Aorta (tissue), 5 donors: ENCODE measurements around the gene LGSN. TPM values are rescaled to one million over a fixed set of nuclear protein-coding genes. Genes with fewer than 3 reads are reported as not detected.

Experiments used
- ATAC-seq: fragments of 200-7000 bp; cut with Tn5 transposase; one replicate; pipeline ENCODE4 v1.9.1; 2022; ENCODE audit warnings: moderate library complexity; ENCODE audit not compliant: low FRiP score
- DNase-seq, 2 donors: peaks; one replicate each; pipeline ENCODE4 v3.0.0-alpha.2; 2020
- H3K27ac ChIP-seq, 2 donors: one replicate each; pipeline ENCODE4 v1.5.1; 2013; ENCODE audit warnings: low read length in 2 of 2, mild to moderate bottlenecking in 2 of 2, moderate library complexity in 2 of 2, control low read depth in 1 of 2, inconsistent platforms in 1 of 2, low read depth in 1 of 2
- H3K27me3 ChIP-seq, 2 donors: one replicate each; pipeline ENCODE4 v1.6.1; 2013; ENCODE audit warnings: control low read depth in 1 of 2, low read length in 1 of 2, mild to moderate bottlenecking in 1 of 2, moderate library complexity in 1 of 2; ENCODE audit not compliant: insufficient read depth in 2 of 2, control insufficient read depth in 1 of 2
- H3K36me3 ChIP-seq, 2 donors: one replicate each; pipeline ENCODE4 v1.6.1; 2013; ENCODE audit warnings: control low read depth in 1 of 2, low read length in 1 of 2, mild to moderate bottlenecking in 1 of 2; ENCODE audit not compliant: insufficient read depth in 2 of 2, control insufficient read depth in 1 of 2
- H3K4me1 ChIP-seq, 2 donors: one replicate each; pipeline ENCODE4 v1.6.1; 2013; ENCODE audit warnings: low read length in 2 of 2, control low read depth in 1 of 2, mild to moderate bottlenecking in 1 of 2, moderate library complexity in 1 of 2; ENCODE audit not compliant: insufficient read depth in 2 of 2, control insufficient read depth in 1 of 2
- H3K4me3 ChIP-seq, 2 donors: one replicate each; pipeline ENCODE4 v1.5.1; 2013; ENCODE audit warnings: low read length in 2 of 2, control low read depth in 1 of 2, mild to moderate bottlenecking in 1 of 2
- H3K9me3 ChIP-seq: one replicate; pipeline ENCODE4 v1.6.1; 2013; ENCODE audit warnings: mild to moderate bottlenecking, low read length; ENCODE audit not compliant: control insufficient read depth
- WGBS, 2 donors: extraction: QIAGEN DNeasy Blood & Tissue Kit; methylation state at CpG; one replicate each; pipeline ENCODE4 v1.1.7; 2013; 5-methylcytosine and 5-hydroxymethylcytosine counted together
- intact Hi-C, 2 donors: fragments of 100-400 bp; cut with DNase I; formaldehyde crosslinking; loops; one replicate each; pipeline versions ENCODE4 v1.14.2 to v1.15.0; 2022
- polyA plus RNA-seq, 2 donors: library from polyadenylated mRNA; stranded (reverse); fragments of 200-250 nt; gene quantifications; one replicate each; pipeline ENCODE4 v1.2.3, GENCODE V29; 2013
- total RNA-seq, 2 donors: library from RNA; stranded (reverse); fragmentation: NEBNext Ultra II Directional; extraction: Animal tissue kit (Norgen Biotek cat#: 25700); gene quantifications; one replicate each; pipeline ENCODE4 v1.2.1, GENCODE V29; 2021
- donor health status: healthy with polysubstance abuse.
- donor health status: Bipolar disorder and iron deficiency.
- donor health status: DM: no; HTN: no; CAD: no.
- donor health status: DM: no; HTN: no; CAD: no.
- donor health status: DM: yes; HTN: yes; CAD: no.

LGSN gene
- total and polyA plus RNA-seq, 4 donors: not detected

DNA sequence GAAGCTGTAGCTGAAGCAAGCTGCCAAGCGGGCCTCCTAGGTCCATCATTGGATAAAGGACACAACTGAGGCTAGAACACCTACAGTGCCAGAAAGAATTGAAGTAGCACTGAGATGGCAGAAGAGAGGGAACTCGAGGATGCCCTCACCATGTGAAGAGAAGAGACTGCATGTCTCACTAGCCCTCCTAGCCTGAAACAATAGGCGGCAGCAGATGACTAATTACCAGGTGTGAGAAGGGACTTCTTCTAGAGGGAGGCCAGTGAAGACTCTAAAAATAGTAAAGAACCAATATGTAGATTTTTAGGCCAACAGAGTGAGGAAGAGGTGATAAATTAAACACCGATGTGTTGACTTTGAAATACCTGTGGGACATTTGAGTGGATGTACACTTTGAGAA is 50.3 kb downstream of the LGSN start:
- ATAC-seq (no peak), DNase-seq (no peak)
- Histone ChIP-seq H3K27ac (no peak overlapping the region), H3K9me3 (no peaks in the 10 kb centered on the region), H3K4me1 (no peaks in the 10 kb centered on the region), H3K27me3 (no peaks in the 10 kb centered on the region), H3K36me3 (no peaks in the 10 kb centered on the region), H3K4me3 (no peak overlapping the region)
- intact Hi-C loops: no loop called here
- WGBS, 2 donors: 71 to 87% methylated on average over 4 of the region's 4 CpGs

DNA sequence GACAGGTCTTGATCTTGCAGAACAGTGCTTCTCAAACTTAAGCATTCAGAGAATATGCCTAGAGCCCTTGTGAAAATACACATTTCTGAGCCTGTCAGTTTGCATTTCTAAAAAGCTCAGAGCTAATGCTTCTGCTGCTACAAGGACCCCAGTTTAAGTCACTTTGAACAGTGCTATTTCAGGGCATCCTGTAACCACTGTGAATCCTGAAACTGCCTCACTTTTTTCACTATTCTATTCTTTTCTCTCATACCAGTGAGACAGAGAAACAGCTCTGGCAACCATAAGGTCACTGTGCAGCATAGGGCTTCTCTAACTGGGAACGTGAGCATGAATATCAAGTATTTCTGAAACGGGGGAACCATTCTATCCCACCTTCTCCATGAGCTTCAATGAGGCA is 51.2 kb downstream of the LGSN start:
- Histone ChIP-seq H3K4me1 (no peaks in the 10 kb centered on the region), H3K4me3 (no peak overlapping the region), H3K9me3 (no peaks in the 10 kb centered on the region), H3K27ac (no peak overlapping the region), H3K36me3 (no peaks in the 10 kb centered on the region), H3K27me3 (no peaks in the 10 kb centered on the region)
- ATAC-seq: no peak
- no peak for DNase-seq
- WGBS, 2 donors: 58 to 62% methylated on average over 2 of the region's 2 CpGs
- intact Hi-C loops: no loop called here

- no peak overlapping the region for H3K4me3 ChIP-seq
- no peaks in the 10 kb centered on the region for H3K9me3 ChIP-seq
- no peaks in the 10 kb centered on the region for H3K27me3 ChIP-seq
- DNase-seq (no peak), ATAC-seq (no peak)
- intact Hi-C loops: no loop called here
- 14% methylated on average over 1 of the region's 1 CpG for WGBS, 2 donors
- no peak overlapping the region for H3K27ac ChIP-seq
- no peaks in the 10 kb centered on the region for H3K36me3 ChIP-seq
- no peaks in the 10 kb centered on the region for H3K4me1 ChIP-seq
Observed at GRCh38 chr6:63267828-63268227, 52.0 kb downstream of the LGSN start.

DNA sequence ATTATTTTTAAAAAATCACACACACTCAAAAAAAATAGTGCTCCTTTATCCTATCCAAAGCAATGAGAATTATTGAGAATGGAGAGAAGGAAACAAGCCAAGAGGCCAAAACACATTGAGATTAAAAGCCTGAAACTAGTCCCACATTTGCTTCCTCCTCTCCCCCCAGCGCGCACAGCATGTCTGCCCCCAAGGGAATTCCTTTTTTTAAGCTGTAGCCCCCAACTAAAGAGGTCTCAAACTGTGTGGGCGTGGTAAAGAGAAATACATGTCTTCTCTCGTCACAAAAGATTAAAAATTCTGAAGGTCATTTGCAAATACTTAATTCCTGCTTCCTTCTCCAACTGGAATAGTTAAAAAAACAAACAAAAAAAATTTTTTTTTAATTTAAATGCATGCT is 52.7 kb downstream of the LGSN start:
- DNase-seq (no peak), ATAC-seq (no peak)
- intact Hi-C loops: no loop called here
- Histone ChIP-seq H3K36me3 (no peaks in the 10 kb centered on the region), H3K4me1 (no peaks in the 10 kb centered on the region), H3K4me3 (no peak overlapping the region), H3K9me3 (no peaks in the 10 kb centered on the region), H3K27ac (no peak overlapping the region), H3K27me3 (no peaks in the 10 kb centered on the region)
- WGBS, 2 donors: 73 to 78% methylated on average over 4 of the region's 4 CpGs

DNA sequence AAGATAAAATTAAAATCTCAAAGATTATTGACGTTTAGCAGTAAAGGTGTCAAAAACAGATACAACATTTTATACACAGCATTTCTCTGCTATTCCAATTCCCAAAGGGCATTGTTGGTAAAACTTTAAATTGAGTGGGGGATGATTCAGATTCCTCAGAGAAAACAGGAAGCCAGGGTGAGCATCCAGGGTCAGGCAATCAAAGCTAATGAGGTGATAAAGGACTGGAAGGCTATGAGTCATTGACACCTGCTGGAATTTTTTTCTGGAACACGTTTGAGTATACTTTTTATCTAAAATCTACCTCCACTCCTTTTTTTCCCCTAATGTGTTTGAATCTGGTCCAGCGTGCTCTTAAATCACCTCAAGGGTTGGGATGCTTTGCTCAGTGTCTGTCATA is 56.3 kb downstream of the LGSN start:
- ATAC-seq (no peak), DNase-seq (no peak)
- Histone ChIP-seq H3K27me3 (peaks cover 0 to 2% of the 10 kb centered on the region in 2 donors), H3K27ac (no peak overlapping the region), H3K9me3 (no peaks in the 10 kb centered on the region), H3K4me3 (no peak overlapping the region), H3K4me1 (no peaks in the 10 kb centered on the region), H3K36me3 (no peaks in the 10 kb centered on the region)
- intact Hi-C loops: no loop called here
- 44 to 48% methylated on average over 3 of the region's 3 CpGs for WGBS, 2 donors

GRCh38 chr6:63261820-63262219 is 58.0 kb downstream of the LGSN start:
- H3K4me3 ChIP-seq: no peak overlapping the region
- no peaks in the 10 kb centered on the region for H3K9me3 ChIP-seq
- H3K36me3 ChIP-seq: no peaks in the 10 kb centered on the region
- ATAC-seq (no peak), DNase-seq (no peak)
- H3K4me1 ChIP-seq: no peaks in the 10 kb centered on the region
- intact Hi-C loops: no loop called here
- 72 to 90% methylated on average over 3 of the region's 3 CpGs for WGBS, 2 donors
- H3K27ac ChIP-seq: no peak overlapping the region
- H3K27me3 ChIP-seq: peaks cover 0 to 2% of the 10 kb centered on the region in 2 donors

DNA sequence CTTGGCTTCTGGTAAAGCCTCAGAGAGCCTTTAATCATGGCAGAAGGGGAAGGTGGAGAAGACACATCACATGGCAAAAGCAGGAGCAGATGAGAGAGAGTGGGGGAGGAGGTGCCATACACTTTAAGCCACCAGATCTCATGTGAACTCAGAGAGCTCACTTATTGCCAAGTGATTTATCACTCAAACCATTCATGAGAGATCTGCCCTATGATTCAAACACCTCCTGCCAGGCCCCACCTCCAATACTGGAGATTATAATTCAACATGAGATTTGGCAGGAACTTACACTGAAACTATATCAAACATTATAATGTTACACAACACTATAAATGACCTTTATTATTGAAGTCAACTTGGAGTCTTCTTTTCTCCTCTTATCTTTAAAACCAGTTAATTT is 60.6 kb downstream of the LGSN start:
- Histone ChIP-seq H3K36me3 (no peaks in the 10 kb centered on the region), H3K4me1 (no peaks in the 10 kb centered on the region), H3K27me3 (peaks cover 0 to 2% of the 10 kb centered on the region in 2 donors), H3K9me3 (no peaks in the 10 kb centered on the region), H3K27ac (no peak overlapping the region), H3K4me3 (no peak overlapping the region)
- ATAC-seq (no peak), DNase-seq (no peak)
- intact Hi-C loops: no loop called here

- Histone ChIP-seq H3K27ac (no peak overlapping the region), H3K36me3 (no peaks in the 10 kb centered on the region), H3K9me3 (no peaks in the 10 kb centered on the region), H3K4me1 (no peaks in the 10 kb centered on the region), H3K27me3 (no peaks in the 10 kb centered on the region), H3K4me3 (no peak overlapping the region)
- intact Hi-C loops: no loop called here
- DNase-seq: no peak
- ATAC-seq: no peak
- WGBS, 2 donors: 77 to 85% methylated on average over 3 of the region's 3 CpGs
Observed at GRCh38 chr6:63249875-63250482, 69.8 kb downstream of the LGSN start.

DNA sequence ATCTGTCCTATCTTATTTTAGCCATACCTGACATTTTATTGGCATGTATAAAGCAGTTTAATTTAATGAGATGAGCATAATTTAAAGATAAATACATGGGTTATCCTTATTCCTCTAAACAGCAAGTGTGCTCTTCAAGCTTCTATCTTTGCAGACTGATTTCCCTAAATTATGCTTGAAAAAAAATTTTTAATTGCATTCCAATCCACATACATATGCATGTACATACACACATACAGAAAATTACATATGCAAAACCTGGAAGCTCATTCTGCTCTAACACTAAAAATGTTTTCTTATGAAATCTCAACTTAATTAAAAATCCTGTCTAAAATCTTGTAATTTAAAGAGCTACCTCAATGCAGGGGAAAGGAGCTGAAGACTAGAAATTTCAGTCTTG is 73.2 kb downstream of the LGSN start:
- H3K9me3 ChIP-seq: no peaks in the 10 kb centered on the region
- no peaks in the 10 kb centered on the region for H3K36me3 ChIP-seq
- DNase-seq: no peak
- intact Hi-C loops: no loop called here
- H3K27ac ChIP-seq: no peak overlapping the region
- H3K4me1 ChIP-seq: no peaks in the 10 kb centered on the region
- H3K27me3 ChIP-seq: no peaks in the 10 kb centered on the region
- no peak for ATAC-seq
- H3K4me3 ChIP-seq: no peak overlapping the region
